Measurements from ENCODE around the gene DPH1. TPM values are rescaled to one million over a fixed set of nuclear protein-coding genes. Genes with fewer than 3 reads are reported as not detected.

DPH1 gene
- total RNA-seq, 2 donors from 2014 or later: 30.5 to 38.0 TPM

DNA sequence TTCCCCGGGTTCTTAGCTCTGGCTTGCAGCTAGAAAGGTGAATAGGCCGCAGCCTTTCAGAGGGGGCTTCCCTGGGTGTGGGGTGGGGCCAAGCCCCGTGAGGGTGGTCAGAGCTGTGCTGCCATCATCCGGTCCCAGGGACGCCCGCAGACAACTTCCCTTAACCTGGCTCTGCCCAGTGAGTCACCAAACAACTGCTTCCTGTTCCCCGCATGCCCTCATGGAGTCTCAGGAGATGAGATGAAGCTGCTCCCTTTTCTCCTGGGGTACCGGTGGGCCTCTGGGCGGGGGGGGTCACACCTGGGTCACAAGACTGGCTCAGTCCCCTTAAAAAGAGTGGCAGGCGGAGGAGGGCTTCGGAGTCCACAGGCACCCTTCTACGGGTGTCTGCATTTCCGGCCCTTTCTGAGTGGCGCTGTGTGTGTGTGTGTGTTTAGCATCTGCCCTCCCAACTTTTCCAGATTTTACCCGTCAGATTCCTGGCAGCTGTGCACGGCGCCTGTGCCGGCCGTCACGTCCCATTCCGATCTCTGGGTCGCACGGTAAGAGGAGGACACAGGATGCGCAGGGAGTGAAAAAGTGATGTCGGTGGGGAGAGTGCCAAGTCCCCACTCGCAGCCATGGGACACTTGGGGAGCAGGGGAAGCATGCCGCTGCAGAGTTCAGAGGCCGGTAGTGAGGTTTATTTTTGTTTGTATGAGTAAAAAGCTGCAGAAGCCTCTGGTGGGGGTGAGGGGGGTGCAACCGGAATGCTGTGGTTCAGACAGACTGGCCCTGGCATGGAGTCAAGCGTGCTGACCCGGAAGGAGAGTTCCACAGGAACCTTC is 41.7 kb downstream of the DPH1 start:
- no peaks in the 10 kb centered on the region for H3K9me3 Mint-ChIP-seq
- peak overlapping the region; percentile 44 to 90 for H3K27ac Mint-ChIP-seq
- no peak for DNase-seq (ENCODE audit: low spot score in 2 of 2)
- peaks cover 33 to 37% of the 10 kb centered on the region in 2 donors for H3K36me3 Mint-ChIP-seq
- no peak for ATAC-seq

DNA sequence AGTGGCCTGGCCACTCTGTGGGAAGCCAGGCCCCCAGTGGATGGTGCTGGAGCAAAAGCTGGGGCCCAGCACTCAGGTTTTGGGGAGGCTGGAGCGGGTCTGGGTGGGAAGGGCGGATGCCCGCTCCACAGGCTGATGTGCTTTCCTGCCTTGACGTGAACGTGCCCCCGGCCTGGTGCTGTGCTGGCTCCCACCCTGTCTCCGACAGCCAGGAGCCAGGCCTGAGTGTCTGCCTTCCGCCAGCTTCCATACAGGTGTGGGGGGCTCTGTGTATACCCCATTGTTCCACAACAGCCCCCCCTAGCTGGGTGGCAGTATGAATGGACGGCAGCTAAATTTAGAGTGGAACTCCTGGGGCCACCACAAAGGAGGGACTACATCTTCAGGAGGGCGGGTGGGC is 45.0 kb downstream of the DPH1 start:
- no peaks in the 10 kb centered on the region for H3K9me3 Mint-ChIP-seq
- DNase-seq (ENCODE audit: low spot score in 2 of 2) (no peak), ATAC-seq (no peak)
- H3K27ac Mint-ChIP-seq: no peak overlapping the region
- H3K36me3 Mint-ChIP-seq: peaks cover 28 to 35% of the 10 kb centered on the region in 2 donors

DNA sequence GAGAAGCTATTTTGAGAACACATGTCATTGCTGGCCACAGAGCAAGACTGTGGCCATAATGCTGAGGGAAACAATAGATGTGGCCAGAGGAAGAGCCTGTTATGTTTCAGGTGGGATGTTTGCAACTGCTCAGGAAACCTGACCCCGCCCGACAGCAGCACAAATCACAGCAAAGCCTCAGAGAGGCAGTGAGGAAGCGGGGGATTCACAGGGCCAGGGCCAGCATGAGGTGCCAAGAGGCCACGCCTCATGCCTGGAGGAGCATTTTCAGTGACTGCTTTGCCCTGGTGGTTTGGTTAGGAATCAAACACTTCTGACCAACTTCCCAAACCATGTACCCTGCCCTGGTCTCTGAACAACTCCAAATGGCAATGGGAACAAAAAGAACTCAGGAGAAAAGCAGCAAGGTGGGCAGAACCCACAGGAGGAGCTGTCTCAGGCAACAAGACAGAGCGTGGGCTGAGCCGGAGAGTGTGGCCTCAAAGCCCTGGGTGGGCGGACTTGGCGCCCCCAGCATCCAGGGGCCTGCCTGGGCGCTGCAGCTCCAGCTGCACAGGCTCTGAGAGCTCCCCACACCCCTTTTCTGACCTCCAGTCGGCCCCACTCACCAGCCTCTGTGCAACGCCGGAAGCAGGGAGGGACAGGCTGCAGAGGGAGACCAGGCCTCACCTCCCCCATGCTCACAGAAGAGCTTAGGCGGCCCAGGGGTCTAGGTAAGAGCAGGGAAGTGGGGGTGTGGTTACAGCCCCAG is 45.6 kb downstream of the DPH1 start:
- no peaks in the 10 kb centered on the region for H3K9me3 Mint-ChIP-seq
- DNase-seq (ENCODE audit: low spot score in 2 of 2) (no peak), ATAC-seq (no peak)
- peaks cover 24 to 33% of the 10 kb centered on the region in 2 donors for H3K36me3 Mint-ChIP-seq
- H3K27ac Mint-ChIP-seq: no peak overlapping the region

DNA sequence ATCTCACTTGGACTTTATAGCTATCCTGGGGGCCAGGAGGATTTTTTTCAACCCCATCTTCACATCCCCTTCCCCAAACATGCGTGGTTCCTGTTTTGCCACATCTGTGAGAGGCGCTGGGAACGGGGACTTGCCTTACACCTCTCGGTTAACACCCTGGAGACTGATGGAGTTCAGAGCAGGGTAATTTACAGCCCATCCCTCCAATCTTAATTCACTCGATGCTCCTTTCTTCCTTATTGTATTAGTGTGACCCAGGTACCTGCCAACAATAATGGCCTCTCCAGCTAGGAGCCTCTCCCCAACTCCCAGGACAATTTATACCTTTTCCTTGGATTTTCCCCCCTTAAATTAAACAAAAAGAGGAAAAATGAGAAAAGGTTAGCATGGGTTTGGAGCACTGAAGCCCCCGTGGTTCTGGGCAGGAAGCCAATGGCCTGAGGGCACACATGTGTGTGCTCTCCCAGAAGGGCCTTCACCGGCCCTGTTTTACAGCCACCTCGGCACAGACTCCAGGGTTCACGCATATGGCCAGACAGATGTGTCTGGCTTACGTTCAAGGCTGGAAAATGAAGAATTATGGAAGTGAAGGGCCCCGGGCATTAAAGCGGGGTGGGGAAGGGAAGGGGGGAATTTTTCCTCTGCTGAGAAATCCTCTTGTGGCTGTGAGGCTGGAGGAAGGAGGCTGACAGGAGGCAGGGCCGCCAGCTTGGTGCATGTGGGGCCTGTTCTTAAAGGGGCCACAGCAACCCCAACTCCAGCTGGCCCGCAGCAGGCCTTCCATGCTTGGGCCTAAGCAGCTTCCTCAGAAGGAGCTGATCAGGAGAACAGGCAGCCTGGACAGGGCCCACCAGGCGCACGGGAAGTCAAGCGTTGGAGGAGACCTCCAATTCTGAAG is 46.4 kb downstream of the DPH1 start:
- Mint-ChIP-seq H3K9me3 (no peaks in the 10 kb centered on the region), H3K27ac (peak overlapping the region in 1 of 2 donors; percentile 44), H3K36me3 (peaks cover 19 to 28% of the 10 kb centered on the region in 2 donors)
- DNase-seq (ENCODE audit: low spot score in 2 of 2) (no peak), ATAC-seq (no peak)

DNA sequence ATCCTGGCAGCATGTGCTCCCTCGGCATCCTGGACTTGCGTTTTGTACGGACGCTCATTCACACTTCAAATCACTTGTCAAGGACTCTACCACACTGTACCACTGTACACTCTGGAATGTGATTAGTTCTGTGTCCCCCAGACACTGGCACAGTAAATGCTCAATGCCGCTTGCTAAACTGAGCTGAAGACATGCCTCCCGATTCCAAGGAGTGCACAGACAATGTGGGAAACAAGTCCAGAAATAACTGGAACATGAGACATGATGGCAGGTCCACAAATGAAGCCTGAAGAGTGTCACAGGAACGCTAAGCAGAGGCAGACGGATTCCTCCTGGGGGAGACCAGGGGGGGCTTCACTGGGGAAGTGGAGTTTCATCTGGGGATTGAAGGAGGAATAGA is 47.1 kb downstream of the DPH1 start:
- ATAC-seq (no peak), DNase-seq (ENCODE audit: low spot score in 2 of 2) (no peak)
- Mint-ChIP-seq H3K36me3 (peaks cover 16 to 32% of the 10 kb centered on the region in 2 donors), H3K9me3 (no peaks in the 10 kb centered on the region), H3K27ac (no peak overlapping the region)

DNA sequence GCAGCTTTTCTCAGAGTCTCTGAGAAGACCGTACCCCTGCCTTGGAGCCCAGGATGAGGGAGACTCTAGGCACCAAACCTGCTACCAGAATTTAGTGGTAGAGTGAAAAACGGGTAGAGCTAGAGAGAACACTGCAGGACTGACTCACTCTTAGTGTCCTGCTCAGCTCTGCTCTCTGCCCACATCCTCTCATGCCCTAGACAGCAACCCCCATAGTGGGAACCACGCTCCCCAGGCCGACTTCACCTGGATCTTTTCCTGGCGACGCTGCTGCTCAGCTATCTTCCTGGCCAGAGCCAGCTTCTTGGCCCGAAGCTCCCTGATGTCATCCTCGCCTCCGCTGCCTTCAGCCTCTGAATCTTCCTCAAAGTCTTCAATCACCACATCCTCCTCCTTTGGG is 51.6 kb downstream of the DPH1 start:
- DNase-seq (ENCODE audit: low spot score in 2 of 2): no peak
- peak in 1 of 2 donors; percentile 57 for ATAC-seq
- H3K27ac Mint-ChIP-seq: peak overlapping the region; percentile 2 to 93
- H3K36me3 Mint-ChIP-seq: peaks cover 21 to 46% of the 10 kb centered on the region in 2 donors
- H3K9me3 Mint-ChIP-seq: no peaks in the 10 kb centered on the region

DNA sequence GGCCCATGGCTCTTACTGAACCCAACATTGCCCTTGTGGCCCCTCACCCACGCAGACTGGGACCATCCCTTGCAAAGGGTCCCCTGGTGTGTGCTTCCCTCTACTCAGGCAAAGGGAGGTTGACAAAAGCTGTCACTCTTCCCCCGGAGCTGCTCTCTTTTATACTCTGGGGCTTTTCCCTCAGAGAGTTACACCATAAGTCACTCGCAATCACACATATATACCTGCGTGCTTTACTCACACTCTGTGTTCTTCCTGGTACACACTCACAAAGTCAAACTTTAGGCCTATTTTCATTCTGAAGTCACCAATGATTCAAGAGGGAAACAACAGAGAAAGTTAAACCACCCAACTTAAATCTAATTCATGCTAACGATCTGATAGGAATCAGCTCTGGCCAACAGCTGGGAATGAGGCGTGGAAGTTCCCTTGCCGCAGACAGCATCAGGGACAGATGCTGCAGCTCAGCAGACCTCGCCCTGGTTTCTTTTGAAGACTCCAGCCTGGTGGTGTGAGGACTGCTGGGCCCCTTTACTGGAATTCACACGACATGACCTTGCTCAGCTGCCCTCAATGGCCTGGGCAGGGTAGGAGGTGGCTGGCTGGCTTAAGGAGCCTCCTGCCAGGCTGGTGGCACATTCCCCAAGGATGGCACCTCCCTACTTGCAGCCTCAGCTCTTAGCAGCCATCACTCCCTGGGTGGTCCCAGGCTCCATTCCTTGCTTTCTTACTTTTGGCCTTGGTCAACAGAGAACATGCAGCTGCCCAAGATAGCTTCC is 52.2 kb downstream of the DPH1 start:
- peaks cover 21 to 48% of the 10 kb centered on the region in 2 donors for H3K36me3 Mint-ChIP-seq
- peak overlapping the region; percentile 2 to 93 for H3K27ac Mint-ChIP-seq
- ATAC-seq (peak; percentile 19 to 30), DNase-seq (ENCODE audit: low spot score in 2 of 2) (no peak)
- H3K9me3 Mint-ChIP-seq: no peaks in the 10 kb centered on the region

DNA sequence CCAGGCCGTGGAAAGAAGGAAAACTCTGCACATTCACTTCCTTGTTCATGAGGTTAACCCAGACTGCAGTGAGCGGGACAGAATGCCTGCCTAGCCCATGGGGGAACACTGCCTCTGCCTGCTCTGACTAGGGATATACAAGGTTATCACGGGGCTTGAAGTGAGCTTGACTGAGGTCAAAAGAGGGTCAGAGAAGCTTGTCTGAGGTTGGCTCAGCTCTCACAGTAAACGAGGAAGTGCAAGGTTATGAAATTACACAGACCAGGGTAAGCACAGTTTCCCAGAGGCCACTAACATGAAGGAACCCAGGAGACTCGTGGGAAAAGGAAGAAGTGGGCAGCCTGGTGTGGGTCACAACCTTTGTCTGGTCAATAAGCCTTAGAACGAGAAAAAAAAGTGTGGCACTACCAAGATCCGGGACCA is 53.7 kb downstream of the DPH1 start:
- no peak for ATAC-seq
- Mint-ChIP-seq H3K9me3 (no peaks in the 10 kb centered on the region), H3K27ac (no peak overlapping the region), H3K36me3 (peaks cover 17 to 36% of the 10 kb centered on the region in 2 donors)
- no peak for DNase-seq (ENCODE audit: low spot score in 2 of 2)

DNA sequence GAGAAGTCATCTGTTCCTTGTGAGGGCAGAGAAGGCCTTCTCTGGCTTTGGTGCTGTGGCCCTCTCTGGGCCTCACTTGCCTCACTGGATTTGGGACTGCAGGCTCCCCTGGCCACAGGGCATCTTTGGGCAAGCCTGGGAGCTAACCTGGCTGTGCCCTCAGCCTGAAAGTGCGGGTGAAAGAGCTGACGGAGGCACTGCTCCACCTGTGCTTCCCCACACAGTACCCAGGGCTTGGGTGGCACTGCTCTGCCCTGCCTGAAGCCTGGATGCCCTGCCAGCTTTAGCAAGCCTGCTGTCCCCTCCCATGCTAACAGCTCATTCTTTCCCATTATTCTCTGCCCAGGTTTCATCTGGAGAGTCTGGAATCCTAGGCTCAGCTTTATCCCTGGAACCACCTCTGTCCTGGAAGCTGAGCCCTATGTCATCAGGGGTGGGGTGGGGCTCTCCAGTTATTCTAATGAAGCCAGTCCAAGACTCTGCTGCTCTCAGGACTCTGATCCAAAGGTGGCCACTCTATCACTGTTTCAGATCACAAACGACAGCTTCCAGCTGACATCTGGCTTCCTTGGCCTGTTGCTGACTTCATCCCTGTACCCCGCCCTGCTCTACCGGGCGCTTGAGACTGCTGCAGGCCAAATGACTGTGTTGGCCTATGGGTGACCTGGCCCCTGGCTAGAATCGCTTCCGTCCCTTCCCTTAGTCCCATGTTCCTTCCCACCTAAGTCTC is 54.2 kb downstream of the DPH1 start:
- no peak for DNase-seq (ENCODE audit: low spot score in 2 of 2)
- Mint-ChIP-seq H3K27ac (no peak overlapping the region), H3K36me3 (peaks cover 11 to 31% of the 10 kb centered on the region in 2 donors), H3K9me3 (no peaks in the 10 kb centered on the region)
- ATAC-seq: no peak

DNA sequence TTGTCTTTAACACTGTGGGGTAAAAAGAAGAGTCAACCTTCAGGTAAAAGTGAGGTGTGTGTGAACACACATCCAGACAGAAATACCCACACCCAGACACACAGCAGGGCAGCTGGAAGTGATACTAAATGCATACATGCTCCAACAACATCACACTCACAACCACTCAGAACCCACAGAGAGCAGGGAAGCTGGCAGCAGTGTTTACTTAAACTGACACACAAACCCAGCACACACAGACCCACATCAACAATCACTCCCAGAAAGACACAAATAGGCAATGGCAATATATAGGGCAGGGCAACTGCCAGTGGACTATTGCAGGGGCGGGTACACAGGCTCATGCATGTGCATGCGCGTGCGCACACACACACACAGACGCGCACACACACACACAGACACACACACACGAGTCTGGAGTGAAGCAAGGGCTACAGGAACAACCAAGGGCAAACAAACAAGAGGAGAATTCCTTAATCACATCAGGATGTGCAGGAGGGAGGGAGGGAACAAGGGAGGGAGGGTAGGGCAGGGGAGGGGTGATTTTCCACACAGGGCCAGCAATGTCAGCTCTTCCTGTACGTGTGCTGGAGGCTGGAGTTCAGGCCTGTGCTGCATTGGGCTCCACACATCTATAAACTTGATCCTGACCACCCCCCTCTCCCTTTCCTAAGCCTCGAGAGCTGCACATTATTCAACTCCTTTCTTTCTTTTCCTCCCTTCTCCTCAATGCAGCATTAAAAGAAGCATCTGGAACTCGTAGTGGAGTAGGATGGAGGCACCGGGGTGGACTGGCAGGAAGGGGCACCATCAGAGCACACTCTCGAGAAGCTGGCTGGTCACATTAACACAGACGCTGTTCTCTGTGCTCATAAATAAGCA is 55.1 kb downstream of the DPH1 start:
- no peaks in the 10 kb centered on the region for H3K9me3 Mint-ChIP-seq
- H3K36me3 Mint-ChIP-seq: peaks cover 5 to 28% of the 10 kb centered on the region in 2 donors
- H3K27ac Mint-ChIP-seq: no peak overlapping the region
- DNase-seq (ENCODE audit: low spot score in 2 of 2) (no peak), ATAC-seq (no peak)

DNA sequence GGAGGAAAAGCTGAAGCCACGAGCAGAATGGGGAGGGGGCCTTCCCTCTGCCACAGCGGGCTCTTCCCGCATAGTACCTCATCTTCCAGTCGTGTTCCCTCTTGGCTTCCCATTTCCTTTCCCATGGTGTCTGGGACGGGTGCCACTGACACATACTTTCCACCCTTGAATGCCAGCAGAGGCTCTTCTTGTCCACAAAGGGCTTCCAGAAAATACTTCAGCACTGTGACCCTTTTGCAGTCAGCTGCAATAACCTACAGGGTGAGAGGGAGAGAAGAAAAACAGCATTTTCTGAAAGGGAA is 55.6 kb downstream of the DPH1 start:
- Mint-ChIP-seq H3K36me3 (peaks cover 5 to 28% of the 10 kb centered on the region in 2 donors), H3K27ac (no peak overlapping the region), H3K9me3 (no peaks in the 10 kb centered on the region)
- ATAC-seq: no peak
- no peak for DNase-seq (ENCODE audit: low spot score in 2 of 2)

DNA sequence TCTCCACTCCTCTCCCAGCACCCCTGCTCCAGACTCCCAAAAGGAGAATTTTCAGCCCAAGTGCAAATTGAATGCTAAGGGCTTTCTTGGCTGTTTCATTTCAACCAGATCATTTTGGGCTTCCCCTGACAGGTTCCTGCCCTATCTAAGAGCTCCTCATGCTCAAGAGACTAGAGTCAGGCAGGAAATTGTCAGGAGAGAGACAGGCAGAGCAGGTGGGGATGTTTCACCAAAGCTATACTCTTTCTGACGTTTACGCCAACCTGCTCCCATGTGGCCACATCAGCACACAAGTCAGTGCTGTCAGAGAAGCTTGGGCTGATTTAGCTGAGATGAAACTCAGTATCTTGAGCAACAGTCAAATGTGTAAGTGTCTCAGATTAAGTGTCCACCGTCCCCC is 56.4 kb downstream of the DPH1 start:
- Mint-ChIP-seq H3K36me3 (peaks cover 5 to 28% of the 10 kb centered on the region in 2 donors), H3K27ac (peak overlapping the region in 1 of 2 donors; percentile 82), H3K9me3 (no peaks in the 10 kb centered on the region)
- no peak for DNase-seq (ENCODE audit: low spot score in 2 of 2)
- no peak for ATAC-seq

DNA sequence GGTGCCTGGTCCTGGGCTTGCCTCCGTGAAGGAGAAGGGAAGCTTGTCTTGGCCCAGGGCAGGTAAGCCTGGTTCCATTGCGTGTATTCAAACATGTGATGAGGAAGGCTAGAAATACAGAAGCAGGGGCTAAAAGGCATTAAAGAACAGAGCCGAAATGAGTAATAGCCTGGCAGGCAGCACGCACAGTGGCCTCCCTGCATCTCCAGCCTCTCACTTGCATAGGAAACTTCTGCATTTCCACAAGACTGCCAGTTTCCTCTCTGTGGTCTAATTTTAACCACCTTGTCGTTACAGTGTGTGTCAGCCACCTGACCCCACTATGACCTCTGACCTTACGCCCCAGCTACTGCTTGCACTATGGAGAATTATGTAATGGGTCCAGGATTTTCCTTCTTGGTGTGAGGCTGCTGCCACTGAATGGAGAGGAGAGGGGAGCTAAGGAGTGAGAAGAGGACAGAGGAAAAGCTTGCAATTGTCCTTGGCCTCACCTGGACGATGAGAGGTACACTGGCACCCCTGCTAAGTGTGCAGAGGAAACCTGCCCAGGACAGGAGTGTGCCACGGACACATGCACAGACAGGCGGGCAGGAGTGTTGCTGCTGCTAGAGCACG is 57.8 kb downstream of the DPH1 start:
- H3K9me3 Mint-ChIP-seq: no peaks in the 10 kb centered on the region
- ATAC-seq: peak; percentile 68 to 71
- peaks cover 5 to 18% of the 10 kb centered on the region in 2 donors for H3K36me3 Mint-ChIP-seq
- DNase-seq (ENCODE audit: low spot score in 2 of 2): peak; percentile 49 to 73
- H3K27ac Mint-ChIP-seq: peak overlapping the region; percentile 33 to 82

DNA sequence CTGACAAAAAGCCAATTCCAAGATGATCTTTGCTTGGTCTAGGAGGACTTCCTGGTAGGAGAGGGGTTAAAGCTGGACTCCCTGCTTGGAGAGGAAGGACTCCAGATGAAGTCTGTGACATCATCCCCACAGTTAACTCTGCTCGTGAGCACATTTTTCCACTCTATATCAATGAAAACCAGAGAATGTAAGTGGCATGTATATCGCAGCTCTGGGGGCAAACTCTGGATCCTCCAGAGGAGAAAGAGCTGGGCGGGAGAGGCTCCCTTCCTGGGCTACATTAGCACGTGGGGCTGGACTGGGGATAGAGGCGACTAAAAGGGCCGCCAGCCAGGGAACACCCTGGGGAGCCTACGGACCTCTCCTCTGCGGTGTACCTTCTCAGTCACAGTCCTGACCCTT is 59.1 kb downstream of the DPH1 start:
- Mint-ChIP-seq H3K27ac (peak overlapping the region; percentile 89 to 90), H3K9me3 (no peaks in the 10 kb centered on the region), H3K36me3 (peaks cover 0 to 13% of the 10 kb centered on the region in 2 donors)
- DNase-seq (ENCODE audit: low spot score in 2 of 2) (no peak), ATAC-seq (peak; percentile 15 to 32)
